Activated CD4-positive, alpha-beta T cell treated with anti-CD3 and anti-CD28 coated beads, Interleukin-2, amount 50 U/mL, for 24 hours (primary cell): Measurements from ENCODE around the gene RAB27B.
A peak's percentile ranks its signal among the peaks of the same experiment; 100 is the strongest.
"Not testable (repeated sequence)": the region's sequence is repeated elsewhere in the genome, so short reads cannot be mapped to it uniquely, and the experiment has no call there.

Experiments
- DNase-seq, 2 donors: peaks; one replicate each; pipeline ENCODE4 v3.0.0-alpha.2; 2020; ENCODE audit warnings: low read depth in 1 of 2, low spot score in 1 of 2

The RAB27B gene, protein sequence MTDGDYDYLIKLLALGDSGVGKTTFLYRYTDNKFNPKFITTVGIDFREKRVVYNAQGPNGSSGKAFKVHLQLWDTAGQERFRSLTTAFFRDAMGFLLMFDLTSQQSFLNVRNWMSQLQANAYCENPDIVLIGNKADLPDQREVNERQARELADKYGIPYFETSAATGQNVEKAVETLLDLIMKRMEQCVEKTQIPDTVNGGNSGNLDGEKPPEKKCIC

DNA sequence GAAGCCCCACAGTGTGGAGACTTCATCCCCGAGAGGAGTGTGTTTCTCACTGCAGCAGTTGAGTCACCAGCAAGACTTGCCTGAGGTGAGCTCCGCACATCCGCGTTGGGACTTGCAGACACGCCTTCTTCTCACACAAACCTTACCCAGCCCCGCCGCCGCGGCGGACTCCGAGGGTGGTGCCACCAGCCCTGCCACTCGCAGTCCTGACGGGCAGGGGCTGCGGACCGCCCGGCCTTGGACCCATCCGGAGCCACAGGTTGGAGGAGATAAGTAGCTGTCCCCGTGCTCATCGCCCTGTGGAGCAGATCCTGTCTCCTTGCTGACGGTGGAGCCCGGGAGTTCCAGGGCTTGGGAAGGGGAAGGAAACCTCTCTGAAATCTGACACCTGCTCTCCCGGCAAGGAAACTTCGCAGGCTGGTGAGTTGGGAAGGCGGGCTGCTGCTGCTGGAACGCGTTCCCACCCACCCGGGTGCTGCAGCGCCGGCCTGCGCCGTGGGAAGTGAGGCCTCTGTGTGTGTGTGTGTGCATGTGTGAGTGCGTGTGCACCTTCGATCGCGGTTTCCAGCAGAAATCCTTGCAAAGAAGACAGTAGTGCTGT is at the start of gene RAB27B:
TSS of gene RAB27B (plus strand) at position 197 of the 601 bp plus-strand sequence. CDS start 49,109 bp downstream, outside the sequence.
- DNase-seq, result peak; percentile 43 to 61

DNA sequence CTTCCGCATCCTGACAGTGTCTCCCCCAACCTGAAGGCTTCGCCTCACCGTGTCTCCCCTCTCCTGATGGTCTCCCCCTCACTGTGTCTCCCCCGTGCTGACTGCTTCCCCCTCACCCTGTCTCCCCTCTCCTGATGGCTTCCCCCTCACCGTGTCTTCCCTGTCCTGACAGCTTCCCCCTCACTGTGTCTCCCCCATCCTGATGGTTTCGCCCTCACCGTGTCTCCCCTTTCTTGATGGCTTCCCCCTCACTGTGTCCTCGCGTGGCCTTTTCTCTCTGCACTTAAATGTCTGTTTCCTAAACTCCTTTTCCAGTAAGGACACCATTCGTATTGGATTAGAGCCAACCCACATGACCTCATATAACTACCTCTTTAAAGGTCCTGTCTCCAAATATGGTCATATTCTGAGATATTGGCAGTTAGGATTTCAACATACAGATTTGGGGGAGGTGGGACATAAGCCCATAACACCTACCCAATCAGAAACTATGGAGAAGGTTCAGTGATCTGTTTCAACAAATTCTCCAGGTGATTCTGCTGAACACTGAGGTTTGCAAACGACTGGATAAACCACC is 47.9 kb upstream of the RAB27B start:
- DNase-seq, result no peak

DNA sequence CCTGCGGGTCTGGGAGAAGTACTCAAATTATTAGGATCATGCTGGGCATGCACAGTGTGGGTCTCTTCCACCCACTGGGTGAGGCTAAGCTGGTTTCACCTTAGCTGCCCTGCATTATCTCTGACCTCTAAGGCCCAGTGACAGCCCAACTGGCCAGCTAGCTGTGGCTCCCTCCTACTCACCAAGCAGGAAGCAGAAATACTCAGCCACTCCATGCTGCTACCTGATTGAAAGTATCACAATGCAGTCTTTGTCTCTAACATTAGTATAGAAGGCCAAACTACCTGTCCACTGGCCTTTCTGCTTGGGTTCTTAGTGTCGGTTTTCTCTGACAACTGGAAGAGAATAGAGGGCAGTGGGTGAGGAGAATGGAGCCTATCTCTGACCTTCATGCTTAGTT is 47.3 kb upstream of the RAB27B start:
- DNase-seq, result no peak

DNA sequence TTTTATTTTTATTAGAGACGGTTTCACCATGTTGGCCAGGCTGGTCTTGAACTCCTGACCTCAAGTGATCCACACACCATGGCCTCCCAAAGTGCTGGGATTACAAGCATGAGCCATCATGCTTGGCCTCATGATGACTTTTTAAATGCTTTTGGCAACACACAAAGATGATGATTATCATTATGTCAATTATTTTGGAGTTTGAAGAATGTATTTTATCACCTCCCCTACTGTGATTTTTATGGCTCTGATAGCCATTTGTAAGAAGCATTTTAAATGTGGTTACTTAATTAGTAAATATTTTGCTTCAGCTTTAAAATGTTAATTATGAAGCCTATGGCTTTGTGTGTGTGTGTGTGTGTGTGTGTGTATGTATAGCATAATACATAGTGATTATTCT is 45.1 kb upstream of the RAB27B start:
- no peak for DNase-seq

DNA sequence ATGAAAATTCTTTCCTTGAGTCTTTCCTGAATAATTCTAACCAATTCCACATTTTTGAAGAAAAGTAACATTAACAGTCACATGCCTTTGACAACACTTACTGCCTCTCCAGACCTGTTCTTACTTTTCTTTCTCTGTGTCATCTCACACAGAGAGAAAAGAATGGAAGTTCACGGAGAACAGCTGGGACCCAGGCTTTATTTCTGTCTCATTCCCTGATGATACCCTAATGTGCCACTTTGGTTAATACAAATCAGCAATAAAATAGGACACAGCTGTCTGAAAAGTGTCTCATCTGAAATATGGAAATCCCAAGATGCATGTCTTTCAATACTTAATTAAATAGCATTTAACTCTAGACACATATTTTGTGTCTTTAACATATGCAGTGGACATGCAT is 42.1 kb upstream of the RAB27B start:
- no peak for DNase-seq

DNA sequence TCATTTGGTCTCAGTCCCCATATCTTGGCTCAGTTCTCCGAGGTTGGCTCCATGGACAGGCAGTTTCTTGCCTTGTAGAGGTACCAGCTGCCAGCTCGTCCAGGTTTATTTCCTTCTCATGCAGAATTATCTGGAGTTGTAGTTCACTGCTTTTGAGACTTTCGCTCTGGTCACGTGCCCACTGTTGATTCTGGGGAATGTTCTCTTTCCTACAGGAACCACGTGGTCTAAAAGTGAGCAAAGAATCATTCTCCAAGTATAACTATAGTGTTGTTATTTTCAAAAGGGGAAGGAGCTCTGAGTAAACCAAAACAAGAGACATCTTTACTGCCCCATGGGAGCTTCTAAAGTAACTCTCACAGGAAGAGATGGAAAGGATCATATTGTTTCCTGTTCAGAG is 41.2 kb upstream of the RAB27B start:
- no peak for DNase-seq

DNA sequence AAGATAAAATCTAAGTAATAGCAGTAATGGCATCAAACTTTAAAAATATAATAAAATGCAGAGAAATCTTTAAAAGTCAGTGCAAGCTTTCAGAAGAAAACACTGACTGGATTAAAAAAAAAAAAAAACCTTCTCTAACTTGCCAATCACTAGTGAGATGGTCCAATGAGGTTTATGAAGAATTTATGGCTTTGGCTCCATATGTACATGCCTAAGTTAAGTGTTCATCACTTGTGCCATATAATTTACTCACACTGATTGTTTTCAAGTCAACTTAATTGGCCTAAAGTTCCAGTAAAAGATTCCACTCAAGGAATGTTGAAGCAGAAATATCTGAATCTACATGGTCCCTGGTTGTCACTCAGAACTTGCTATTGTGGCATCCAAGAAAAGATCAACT is 40.7 kb upstream of the RAB27B start:
- no peak for DNase-seq

DNA sequence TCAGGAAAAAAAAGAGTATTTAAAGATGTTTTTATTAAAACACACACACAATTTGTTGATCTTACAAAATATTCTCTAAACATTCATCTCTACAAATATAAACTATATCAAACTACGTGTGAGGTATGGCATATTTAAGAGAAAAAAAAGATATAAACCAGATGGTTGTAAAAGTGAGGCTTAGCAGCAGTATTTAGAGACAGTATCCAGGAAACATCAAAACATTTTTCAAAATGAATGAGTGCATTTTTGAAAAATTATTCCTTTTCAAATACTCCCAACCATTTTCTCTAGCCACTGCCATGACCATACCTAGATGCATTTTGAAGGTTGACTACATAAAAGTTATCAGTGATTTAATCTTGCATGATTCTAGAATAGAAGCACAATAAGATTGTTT is 38.2 kb upstream of the RAB27B start:
- no peak for DNase-seq

DNA sequence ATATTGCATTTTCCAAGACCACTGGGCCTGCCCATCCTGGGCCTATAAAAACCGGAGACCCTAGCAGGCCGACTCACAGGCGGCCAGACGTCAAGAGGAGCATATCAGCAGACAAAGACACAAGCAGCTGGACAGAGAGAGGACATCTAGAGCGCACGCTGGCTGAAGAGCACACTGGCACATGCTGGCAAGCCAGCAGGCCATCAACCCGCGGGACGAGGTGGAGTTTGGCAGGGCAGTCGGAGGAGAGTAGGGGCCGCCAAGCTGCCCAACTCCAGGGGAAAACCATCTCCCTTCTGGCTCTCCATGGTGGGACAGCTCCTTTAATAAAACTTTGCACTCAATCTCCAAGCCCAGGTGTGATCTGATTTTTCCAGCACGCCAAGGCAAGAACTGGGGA is 36.6 kb upstream of the RAB27B start:
- no peak for DNase-seq

DNA sequence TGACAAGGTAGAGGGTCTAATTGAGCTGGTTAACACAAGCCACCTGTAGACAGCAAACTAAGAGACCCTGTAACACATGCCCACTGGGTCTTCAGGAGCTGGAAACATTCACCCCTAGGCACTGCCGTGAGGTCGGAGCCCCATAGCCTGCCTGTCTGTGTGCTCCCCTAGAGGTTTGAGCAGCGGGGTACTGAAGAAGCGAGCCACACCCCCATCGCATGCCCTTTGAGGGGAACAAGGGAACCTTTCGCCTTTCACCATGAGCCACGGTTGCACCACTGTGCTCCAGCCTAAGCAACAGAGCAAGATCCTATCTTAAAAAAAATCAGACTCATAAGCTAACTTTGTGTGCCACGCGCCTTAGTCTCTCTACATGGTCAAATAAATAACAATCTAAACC is 36.2 kb upstream of the RAB27B start:
- no peak for DNase-seq

DNA sequence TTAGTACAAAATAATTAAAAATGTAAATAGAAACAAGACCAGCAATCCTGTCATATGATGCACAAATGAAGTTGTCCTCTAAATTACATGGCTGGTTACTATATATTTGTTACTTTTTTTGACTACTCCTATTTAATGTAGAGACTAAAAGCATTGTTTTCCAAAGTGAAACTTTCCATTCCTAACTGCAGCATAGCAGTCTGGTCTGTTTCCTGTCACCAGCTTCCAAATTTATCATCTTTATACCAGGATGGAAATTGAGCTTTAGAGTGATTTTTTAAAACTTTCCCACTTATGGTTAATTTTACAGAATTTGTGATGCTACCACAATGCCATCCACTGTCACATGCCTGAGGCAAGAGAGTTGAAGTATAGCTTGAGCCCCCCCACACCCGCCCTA is 33.5 kb upstream of the RAB27B start:
- no peak for DNase-seq

DNA sequence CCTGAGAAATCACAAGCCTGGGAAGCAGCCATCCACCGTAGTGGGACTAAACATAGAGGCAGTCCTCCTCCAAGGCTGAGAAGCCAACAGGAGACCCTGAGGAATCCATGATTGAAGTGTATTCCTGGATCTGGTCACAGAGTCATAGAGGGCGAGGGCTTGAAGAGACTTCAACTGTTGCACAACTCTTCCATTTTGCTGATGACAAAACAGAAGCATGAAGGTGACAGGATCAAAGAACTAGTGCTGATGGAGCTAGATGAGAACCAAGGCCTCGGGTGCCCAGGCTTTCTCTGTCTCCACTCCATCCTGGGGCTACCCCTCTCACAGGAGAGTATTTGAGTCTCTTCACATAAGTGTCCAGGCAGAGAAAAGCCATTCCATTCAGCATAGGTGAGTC is 30.1 kb upstream of the RAB27B start:
- DNase-seq, result no peak

DNA sequence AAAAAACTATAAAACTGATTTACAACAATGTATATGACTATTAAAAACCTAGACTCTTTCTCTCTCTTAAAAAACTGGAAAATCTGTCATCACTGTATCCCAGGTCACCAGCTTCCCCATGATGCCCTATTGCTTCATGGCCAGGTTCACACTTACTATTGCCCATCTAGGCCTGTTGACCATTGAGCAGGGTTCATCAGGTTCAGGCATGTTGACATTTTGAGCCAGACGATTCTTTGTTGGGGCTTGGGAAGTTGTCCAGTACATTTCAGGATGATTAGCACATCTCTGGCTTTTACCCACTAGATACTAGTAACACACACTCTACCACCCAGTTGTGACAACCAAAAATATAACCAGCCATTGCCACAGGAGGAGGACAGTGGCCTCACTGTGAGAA is 26.9 kb upstream of the RAB27B start:
- no peak for DNase-seq

DNA sequence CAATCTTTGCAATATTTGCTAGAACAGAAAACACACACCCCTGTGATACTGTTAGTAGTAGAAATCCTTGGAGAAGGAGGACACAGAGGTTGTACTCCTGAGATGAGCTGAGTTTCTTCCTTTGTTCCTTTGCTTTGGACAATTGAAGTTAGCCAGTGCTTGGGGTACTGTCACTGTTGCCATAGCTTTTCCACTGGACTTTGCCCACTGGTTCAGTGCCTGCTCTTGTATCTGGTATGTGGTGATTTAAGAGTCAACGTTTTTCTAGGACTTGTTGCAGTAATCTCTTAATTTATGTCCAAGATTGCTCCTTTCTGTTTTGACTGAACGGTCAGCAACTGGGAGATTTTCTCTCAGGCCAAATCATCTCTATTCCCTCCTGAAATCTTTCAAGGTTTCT is 26.1 kb upstream of the RAB27B start:
- no peak for DNase-seq

DNA sequence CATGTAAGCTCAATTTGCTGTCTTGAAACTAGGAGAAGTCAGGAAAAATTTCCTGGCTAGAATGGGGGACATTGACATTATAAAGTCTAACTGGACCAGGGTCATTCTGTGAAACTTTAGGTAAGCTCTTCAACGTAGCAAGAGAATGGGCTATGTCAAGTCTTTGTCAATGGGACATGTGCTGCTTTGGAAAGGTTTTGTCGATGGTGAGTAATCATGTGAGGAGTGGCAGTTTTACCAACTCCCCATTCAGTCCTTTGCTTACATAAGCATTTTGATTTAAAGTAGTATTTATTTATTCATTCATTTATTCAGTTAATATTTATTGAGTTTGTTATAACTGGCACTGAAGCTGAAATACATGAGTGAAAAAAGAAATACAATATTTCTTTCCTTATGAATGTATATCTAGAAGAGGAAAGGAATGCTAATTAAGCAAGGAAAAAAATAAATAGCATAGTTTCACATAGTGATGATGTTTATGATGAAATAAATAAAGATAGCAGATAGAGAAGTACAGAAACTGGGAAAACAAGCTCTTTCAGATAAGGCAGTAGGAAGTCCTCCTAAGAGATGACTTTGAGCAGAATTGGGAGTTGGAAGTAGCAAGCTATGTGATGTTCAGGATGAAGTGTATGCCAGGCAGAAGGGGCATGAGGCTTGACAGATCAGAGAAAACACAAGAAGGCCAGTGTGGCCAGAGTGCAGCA is 25.4 kb upstream of the RAB27B start:
- DNase-seq, result no peak

DNA sequence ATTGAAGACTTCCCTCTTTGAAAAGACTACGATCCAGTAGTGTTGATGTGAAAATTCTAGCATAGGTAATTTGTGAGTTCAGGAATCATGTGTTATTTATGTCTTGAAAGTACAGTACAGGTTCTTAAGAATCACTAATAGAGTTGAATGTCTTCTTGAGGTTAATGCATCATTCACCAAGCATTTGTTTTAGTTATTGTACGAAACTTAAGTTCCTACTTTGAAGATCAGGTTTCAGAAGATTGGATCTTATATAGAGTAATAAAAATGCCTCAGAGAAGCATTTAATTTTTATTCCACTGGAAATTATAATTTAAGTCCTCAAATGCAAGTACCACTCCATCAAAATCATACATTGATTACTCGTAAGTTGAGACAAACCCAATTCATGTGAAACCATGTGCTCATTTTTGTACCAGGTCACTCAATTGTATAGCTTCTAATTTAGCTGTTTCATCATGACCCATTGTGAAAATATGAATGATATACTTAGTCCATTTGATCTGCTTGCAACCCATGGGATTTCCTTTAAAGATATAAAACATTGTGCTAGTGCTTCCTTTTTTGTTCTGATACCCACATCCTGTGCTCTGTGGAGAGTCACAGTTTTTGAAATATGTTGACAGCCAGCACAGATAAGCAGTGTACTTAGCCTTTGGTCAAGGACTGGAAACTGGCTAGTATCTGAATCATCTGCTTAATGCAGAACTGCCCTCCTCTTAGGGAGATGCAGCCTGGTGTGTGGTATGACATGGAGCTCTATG is 22.5 kb upstream of the RAB27B start:
- DNase-seq, result no peak

DNA sequence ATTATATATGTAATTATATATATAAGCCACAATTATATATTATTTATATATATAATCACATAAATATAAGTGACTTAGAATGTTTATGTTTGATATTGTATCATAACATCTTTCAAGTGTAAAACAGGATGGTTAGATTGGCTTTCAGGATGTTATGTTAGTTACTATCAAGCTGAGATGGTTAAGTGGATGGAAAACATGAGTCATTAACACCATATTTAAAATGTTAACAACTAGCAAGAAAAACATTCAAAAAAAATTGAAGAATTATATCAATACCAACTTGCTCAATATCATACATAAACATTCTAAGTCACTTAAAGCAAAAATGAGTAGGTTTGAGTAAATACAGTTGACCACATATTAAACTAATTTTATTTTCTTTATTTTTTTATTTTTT is 21.8 kb upstream of the RAB27B start:
- no peak for DNase-seq

DNA sequence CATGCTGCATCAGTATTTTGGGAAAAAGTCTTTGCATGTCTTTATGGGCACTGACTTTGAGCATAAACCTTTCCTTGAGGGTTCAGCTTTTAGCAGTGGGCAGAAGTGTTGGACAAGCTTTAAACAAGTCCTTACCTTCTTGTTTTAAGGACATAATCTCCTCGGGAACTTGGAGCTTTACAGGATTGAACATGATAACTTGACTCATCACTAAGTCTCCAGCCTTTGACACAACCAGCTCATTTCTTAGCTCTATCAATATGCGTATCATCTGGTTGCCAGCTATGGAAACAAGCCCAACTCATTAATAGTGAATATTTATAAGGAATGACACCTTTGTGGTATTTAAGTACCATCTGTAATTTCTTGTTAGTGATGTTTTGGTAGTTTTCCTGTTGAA is 21.0 kb upstream of the RAB27B start:
- DNase-seq, result no peak

DNA sequence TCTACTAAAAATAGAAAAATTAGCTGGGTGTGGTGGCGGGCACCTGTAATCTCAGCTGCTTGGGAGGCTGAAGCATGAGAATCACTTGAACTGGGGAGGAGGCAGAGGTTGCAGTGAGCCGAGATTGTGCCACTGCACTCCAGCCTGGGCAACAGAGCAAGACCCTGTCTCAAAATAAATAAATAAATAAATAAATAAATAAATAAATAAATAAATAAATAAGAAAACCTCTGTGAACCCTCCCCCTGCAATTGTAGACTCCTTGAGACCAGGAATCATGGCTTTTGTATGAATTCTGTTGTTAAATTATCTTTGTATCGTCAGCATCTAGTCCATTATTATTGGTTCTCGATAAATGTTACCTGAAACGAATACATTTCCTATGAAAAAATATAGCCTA is 17.6 kb upstream of the RAB27B start:
- DNase-seq, result not testable (repeated sequence)

DNA sequence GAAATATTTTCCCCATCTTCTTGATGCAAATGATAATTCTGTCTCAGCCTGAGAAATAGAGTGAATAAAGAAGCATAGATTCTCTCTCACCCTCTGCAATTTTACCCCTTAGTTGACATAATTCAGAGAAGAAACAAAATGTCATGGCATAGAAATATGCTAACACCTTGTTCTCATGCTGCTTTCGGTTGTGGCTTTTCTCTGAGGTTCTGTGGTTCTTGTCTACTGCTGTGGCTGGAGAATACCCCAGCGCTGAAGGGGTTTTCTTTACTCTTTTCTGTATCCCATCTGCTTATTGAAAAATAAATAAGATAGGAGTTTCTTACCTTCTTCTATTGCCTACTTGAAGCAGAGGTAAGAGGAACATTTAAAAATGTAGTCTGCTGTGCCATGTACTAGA is 15.4 kb upstream of the RAB27B start:
- DNase-seq, result no peak

DNA sequence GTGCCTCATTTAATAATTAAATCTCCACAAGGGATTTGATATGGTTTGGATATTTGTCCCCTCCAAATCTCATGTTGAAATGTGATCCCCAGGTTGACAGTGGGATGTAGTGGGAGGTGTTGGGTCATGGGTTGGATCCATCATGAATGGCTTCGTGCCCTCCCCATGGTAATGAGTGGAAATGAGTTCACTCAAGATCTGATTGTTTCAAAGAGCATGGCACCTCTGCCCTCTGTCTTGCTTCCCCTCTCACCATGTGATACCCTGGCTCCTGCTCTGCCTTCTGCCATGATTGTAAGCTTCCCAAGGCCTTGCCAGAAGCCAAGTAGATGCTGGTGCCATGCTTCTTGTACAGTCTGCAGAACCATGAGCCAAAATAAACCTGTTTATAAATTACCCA is 15.0 kb upstream of the RAB27B start:
- no peak for DNase-seq
